NCI-H2171 (cell line): ENCODE results near the gene ABLIM3.

Source experiments
- DNase-seq: peaks from one replicate; lab custom pipeline; 2025; lab: John Stamatoyannopoulos, UW

Gene ABLIM3

GRCh38 chr5:149188383-149188782 lies 47.1 kb downstream of the ABLIM3 start:
- no peak for DNase-seq

- no peak for DNase-seq
Observed at GRCh38 chr5:149195337-149195887, 54.1 kb downstream of the ABLIM3 start.

- no peak for DNase-seq
Observed at GRCh38 chr5:149195962-149196361, 54.7 kb downstream of the ABLIM3 start.

- no peak for DNase-seq
Observed at GRCh38 chr5:149198148-149198547, 56.9 kb downstream of the ABLIM3 start.

- no peak for DNase-seq
Observed at GRCh38 chr5:149200355-149200754, 59.1 kb downstream of the ABLIM3 start.

GRCh38 chr5:149201121-149201637 lies 59.9 kb downstream of the ABLIM3 start:
- DNase-seq: no peak

GRCh38 chr5:149202910-149203451 lies 61.7 kb downstream of the ABLIM3 start:
- no peak for DNase-seq

- DNase-seq: no peak
Observed at GRCh38 chr5:149203921-149204441, 62.7 kb downstream of the ABLIM3 start.

GRCh38 chr5:149205625-149206523 lies 64.6 kb downstream of the ABLIM3 start:
- DNase-seq: no peak

- DNase-seq: no peak
Observed at GRCh38 chr5:149206524-149207141, 65.3 kb downstream of the ABLIM3 start.

- DNase-seq: no peak
Observed at GRCh38 chr5:149207831-149208230, 66.5 kb downstream of the ABLIM3 start.

- DNase-seq: no peak
Observed at GRCh38 chr5:149210225-149210624, 68.9 kb downstream of the ABLIM3 start.

GRCh38 chr5:149210968-149211490 lies 69.7 kb downstream of the ABLIM3 start:
- DNase-seq: no peak

- no peak for DNase-seq
Observed at GRCh38 chr5:149211566-149211965, 70.3 kb downstream of the ABLIM3 start.

GRCh38 chr5:149212198-149212951 lies 71.1 kb downstream of the ABLIM3 start:
- DNase-seq: no peak

GRCh38 chr5:149213264-149213880 lies 72.1 kb downstream of the ABLIM3 start:
- DNase-seq: no peak

- no peak for DNase-seq
Observed at GRCh38 chr5:149215478-149216090, 74.3 kb downstream of the ABLIM3 start.

GRCh38 chr5:149216496-149216895 lies 75.2 kb downstream of the ABLIM3 start:
- no peak for DNase-seq

- no peak for DNase-seq
Observed at GRCh38 chr5:149217096-149217802, 76.0 kb downstream of the ABLIM3 start.

GRCh38 chr5:149217803-149218155 lies 76.5 kb downstream of the ABLIM3 start:
- no peak for DNase-seq
